GM18520 (cell line): ENCODE results near the gene ARFGEF3.
"Not testable (repeated sequence)": the region's sequence is repeated elsewhere in the genome, so short reads cannot be mapped to it uniquely, and the experiment has no call there.

ENCODE experiments used
- ATAC-seq: cut with Tn5 transposase; IDR thresholded peaks from one replicate; pipeline ENCODE4 v1.9.1; 2021; ENCODE audit not compliant: unreplicated experiment

Gene ARFGEF3

GRCh38 chr6:138211048-138211581 lies 49.4 kb downstream of the ARFGEF3 start:
- no peak for ATAC-seq

DNA sequence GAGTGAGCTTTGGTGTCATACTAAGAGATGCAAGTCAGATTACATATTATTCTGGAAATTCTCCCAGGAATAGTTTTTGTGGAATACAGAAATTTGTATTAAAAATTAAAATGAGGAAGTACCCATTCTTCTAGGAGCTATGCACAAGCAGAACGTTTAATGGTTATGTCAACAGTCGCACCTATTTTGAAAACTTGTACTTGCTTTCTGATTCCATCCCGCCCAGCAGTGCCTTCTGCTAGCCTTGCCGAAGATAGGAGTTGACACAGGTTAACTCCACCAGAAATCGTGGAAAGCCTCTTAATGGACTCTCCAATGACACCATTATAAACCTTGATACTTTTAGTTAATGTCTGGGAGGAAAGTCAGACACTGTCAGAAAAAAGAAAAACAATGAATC lies 49.9 kb downstream of the ARFGEF3 start:
- no peak for ATAC-seq

DNA sequence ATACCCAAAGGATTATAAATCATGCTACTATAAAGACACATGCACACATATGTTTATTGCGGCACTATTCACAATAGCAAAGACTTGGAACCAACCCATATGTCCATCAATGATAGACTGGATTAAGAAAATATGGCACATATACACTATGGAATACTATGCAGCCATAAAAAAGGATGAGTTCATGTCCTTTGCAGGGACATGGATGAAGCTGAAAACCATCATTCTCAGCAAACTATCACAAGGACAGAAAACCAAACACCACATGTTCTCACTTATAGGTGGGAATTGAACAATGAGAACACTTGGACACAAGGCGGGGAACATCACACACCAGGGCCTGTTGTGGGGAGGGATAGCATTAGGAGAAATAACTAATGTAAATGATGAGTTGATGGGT lies 50.8 kb downstream of the ARFGEF3 start:
- ATAC-seq = not testable (repeated sequence)

GRCh38 chr6:138215093-138215782 lies 53.5 kb downstream of the ARFGEF3 start:
- no peak for ATAC-seq

DNA sequence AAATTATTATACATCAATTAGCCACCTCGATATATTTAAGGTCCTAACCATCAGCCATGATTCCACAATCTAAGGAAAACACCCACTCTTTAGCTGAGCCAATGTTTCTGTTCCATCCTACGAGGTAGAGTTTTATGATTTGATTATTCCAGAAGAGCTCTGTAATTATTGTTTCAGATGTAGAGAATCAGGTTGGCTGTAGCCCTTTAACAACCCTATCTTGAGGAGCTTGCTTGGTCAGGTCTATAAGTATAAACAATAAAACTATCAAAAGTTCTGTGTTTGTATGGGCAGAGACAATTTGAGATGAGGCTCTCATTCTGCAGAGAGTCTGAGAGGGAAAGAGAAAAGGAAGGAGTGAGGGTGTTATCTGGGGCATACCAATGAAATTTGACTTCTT lies 56.7 kb downstream of the ARFGEF3 start, which contains the start of gene PBOV1:
TSS of gene PBOV1 (minus strand) at position 43 of the 400 bp plus-strand sequence. CDS start 96 bp downstream, outside the sequence.
- no peak for ATAC-seq

- no peak for ATAC-seq
Measured at GRCh38 chr6:138219398-138219797, 57.7 kb downstream of the ARFGEF3 start.

GRCh38 chr6:138219901-138220300 lies 58.2 kb downstream of the ARFGEF3 start:
- ATAC-seq = no peak

GRCh38 chr6:138222901-138223546 lies 61.3 kb downstream of the ARFGEF3 start:
- no peak for ATAC-seq

DNA sequence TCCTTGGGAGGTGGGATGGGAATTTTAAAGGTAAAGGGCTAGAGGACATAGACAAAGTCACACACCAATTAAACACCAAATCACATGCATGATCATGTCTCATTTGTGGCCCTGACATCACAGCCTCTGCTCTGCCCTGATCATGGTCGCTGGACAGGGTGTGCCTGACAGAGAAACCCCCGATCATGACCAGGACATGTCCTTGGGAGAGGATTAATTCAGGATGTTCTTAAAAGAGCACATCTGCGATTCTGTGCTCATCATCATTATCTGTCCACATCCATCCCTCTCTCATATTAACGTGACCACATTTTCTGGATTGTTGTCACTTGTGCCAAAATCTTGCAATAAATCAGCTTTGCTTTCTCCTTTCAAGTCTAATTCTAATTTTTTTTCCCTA lies 64.2 kb downstream of the ARFGEF3 start:
- no peak for ATAC-seq

DNA sequence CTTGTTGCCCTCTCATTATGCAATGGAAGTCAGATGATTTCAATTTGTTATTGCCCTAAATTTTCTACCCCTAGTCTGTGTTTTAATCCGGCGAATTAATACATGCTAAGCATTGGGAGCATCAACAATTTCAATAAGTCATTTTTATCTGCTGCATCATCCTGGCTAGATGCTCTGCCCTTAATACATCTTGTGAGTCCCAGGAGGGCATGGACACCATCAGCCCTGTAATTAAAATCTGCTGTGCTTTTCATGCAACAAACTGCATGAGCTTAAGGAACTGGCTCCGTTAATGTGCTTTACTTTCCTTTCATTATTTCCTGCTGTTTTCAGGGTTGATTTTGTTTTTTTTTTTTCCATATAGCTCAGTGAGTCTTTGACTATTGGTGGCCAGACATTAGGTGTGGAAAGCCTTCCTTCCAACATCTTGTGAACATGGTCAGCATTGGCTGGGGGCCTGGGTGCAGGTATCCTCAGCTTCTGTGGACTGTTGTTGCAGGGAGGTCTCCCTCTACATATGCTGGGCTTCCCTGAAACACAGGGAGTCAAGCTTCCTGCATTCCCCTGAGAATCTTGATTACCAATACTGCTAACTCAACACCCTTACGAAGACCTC lies 65.1 kb downstream of the ARFGEF3 start:
- no peak for ATAC-seq

DNA sequence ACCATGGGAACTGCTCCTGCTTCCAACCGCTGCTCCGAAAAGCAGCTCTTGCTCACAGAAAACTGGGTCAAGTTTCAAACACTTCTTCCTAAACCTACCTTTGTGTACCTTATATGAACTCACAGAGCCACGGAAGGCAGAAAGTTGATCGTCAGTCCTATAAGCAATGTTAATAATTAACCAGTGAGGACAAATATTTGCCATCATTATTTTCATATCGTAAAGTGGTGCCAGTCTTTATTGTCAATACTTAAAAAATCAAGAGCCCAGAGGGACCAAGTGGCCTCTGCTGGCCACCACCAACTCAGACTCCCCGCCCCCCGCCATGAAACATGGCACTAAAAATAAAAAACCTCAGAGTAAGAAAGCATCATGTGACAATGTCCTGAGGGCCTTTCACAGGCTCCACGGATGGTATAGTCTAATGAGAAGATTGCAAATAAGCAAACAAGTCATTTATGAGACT lies 65.6 kb downstream of the ARFGEF3 start:
- ATAC-seq = no peak

DNA sequence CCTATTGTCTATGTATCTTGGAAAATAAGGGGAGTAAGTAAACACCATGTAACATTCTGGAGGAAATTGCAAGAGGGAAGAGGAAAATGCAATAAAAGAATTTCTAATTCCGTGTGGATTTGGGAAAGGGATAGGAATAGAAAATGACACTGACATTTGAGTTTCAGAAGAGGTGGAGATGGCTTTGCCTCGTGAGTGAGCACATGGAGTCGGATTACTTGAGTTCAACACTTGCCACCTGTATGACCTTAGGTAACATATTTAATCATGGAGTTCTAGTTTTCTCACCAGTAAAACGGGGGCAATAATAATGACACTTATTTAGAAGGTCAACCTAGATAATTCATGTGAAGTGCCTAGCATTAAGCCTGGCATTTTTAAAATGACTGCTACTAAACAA lies 67.3 kb downstream of the ARFGEF3 start:
- ATAC-seq = no peak

- no peak for ATAC-seq
Measured at GRCh38 chr6:138229663-138230179, 68.0 kb downstream of the ARFGEF3 start.

DNA sequence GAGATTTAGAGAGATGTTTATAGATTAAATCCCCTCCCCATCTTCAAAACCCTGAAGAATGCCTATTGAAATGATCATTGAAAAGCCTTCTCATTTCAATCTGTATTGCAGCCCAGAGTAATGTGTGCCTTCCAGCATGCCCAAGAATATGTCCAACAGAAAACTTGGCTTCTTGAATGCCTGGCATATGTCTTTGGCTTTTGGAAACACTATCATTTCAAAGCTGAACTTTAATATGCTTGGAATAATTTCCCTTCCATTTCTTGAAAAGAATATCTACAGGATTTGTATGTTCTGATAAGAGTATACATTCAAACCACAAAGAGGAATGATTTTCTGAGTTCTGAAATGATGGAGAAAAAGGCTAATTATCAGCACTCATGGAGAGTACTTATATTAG lies 68.5 kb downstream of the ARFGEF3 start:
- ATAC-seq = no peak

DNA sequence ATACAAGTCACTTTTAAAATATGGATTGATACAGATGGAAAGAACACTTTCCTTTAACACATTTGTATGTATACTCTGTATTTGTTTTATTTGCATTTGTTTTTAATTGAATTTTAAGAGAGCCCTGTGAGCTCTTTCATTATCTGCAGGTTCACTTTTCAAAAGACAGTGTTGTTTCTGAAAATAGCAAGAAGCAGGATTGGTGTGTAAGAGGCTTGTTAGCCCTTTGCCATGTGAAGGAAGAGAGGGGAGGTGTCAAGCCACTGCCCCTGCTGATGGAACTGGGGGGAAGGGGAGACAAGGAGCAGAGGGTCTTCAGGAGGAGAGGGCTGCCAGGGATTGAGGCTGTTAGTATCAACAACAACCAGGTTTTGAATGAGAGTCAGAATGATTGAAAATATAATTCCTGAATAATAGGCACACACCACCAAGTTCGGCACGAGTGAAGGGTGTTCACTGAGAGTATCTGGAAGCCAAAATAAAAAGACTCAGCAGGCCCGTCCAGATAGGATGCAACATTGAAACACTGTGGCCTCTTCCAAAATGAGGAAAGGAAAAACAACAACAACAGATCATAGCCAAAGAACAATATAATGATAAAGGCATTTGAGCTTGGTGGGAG lies 69.1 kb downstream of the ARFGEF3 start:
- ATAC-seq = no peak

DNA sequence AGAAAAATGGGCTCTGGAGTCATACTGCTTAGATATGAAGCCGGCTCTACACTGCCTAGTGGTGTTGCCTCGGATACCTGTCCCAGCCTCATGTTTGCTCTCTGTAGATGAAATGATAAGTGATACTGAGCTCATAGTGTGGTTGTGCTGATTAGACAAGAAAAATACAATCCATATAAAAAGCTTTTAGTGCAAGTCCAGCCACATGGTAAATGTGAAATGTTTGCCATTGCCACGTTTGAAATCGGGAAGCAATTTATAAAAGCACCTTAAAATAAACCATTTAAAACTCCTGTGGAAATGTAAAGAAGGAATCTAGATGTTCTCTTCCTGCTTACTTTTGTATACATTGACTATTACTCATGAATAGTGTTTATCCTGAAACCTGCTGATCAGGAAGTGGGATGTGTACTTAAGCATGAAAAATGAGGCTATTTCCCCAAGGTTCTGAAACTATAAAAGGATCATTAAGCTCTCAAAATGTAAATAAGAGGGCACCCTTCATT lies 69.7 kb downstream of the ARFGEF3 start:
- no peak for ATAC-seq

DNA sequence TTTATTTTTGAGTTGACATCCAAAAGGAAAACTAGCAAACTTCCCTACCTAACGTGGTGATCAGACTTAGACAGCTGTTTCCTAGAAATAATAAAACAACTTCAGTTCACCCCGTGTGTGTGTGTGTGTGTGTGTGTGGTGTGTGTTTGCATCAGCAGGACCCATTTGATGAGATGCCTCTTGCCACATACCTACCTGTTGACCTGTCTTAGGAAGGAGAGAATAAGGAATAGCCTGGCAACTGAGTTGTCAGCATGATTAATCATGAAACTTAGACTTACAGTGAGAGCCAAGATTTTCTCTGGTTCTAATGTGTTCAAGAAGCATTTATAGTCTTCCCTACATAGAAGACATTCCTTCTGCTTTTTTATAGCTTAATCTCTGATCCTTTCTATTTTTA lies 72.6 kb downstream of the ARFGEF3 start:
- ATAC-seq = no peak

DNA sequence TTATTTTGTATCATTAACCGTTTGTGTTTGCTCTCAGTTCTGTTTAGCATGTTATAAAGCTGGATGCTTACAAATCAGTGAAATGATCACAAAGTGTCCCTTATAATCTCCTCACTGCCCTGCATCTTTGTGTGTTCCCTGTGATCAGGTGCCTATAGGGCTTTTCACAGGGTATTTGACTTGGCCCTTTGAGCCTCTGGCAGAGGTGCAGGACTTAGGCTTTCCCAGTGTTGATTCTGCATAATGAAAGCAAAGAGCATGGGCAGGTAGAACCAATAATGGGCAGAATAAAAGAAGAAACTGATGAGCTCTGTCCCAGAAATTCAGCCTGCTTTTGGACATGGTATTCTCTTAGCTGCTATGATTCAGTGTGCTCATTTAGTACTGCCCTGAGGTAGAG lies 73.5 kb downstream of the ARFGEF3 start:
- no peak for ATAC-seq

DNA sequence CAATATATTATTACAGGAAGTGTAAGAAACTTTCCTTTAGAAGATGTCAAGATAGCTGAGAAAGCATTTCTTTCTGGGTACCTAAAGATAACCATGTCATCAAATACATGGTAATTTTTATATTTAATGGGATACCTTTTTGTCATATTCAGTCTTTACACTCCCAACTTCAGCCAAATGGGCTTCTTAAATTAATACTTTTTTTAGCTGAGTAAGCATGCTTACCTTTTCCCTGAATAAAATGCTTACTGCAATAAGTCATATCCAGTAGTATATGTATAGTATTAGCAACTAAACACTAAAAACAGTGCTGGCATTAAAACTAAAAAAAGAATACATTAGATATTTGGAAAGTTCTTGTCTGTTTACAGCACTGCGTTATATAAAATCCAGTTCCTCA lies 74.0 kb downstream of the ARFGEF3 start:
- ATAC-seq = no peak

- no peak for ATAC-seq
Measured at GRCh38 chr6:138237463-138237862, 75.7 kb downstream of the ARFGEF3 start.

DNA sequence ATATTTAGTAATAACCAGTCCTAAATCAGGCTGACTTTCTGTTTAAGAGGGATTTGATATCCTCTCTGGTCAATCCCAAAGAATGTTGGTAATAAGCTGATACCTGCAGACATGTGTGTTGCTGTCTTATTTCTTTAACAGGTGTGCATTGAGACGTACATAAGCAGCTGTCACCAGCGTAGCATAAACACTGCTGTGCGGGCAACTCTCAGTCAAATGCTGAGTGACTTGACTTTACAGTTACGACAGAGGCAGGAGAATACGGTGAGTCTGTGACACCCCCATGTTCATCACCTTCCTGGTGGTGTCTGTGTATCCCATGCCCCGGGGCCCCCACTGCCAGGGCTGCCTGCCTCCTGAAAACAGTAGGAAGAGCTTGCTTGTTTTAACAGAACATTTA lies 76.6 kb downstream of the ARFGEF3 start:
- no peak for ATAC-seq
